Purkinje cell (primary cell): Measurements from ENCODE around the gene NOP14. TPM values are rescaled to one million over a fixed set of nuclear protein-coding genes. Genes with fewer than 3 reads are reported as not detected.

Experiments used
- polyA plus RNA-seq: library from polyadenylated mRNA; unstranded; fragments of >200 nt; fragmentation: Nextera tagmentation; gene quantifications from 2 replicates; pipeline ENCODE4 v1.2.1, GENCODE V29; 2014

NOP14 gene
- polyA plus RNA-seq = 1.6 and 2.3 TPM in 2 replicates

DNA sequence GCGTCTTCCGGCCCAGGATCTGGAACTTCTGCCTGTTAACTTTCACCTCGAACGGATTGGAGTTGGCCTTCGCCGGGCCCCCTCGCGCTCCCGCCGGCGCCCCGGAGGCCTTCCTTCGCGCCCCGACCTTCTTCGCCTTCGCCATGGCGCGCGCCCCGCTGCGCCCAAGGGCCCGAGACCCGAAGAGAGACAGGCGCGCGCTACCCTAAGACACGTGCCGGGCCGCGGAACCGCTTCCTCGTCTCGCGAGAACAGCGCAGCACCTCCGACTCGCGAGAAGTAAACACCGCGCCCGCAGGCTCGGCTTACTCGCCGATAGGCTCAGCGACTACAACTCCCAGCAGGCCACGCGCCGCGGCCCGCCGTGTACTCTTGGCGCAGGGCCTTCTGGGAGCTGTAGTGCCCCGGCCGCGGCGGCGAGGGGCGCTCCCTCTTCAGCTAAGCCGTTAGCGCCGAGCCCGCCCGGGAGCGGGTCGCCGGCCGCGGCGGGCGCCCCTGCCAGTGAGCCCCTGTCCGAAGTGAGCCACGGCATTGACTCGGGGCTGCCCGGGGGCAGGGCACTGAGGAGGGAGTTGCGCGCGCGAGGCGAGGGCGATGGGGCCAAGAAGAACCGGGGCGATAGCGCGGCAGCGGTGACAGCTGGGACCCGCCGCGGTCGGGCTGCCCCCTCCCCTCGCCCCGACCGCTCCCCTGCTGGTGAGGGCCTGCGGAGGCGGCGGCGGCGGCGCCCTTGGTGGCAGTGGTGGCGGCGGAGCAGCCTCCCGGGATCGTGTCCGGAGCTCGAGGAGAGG lies at the start of gene NOP14, which contains the start of gene GRK4:
Gene NOP14, minus strand, starts transcription at position 232 of the 791 bp plus-strand sequence. Its CDS starts 87 bp downstream, at position 145.
Gene GRK4, plus strand, starts transcription at position 397 of the 791 bp plus-strand sequence. CDS start 500 bp downstream, outside the sequence.

Other genes with a start within 250 kb of the NOP14 start
- not detected in 2 replicates for gene TNIP2, start 207.1 kb downstream of the NOP14 start, polyA plus RNA-seq
- gene SH3BP2, start 170.3 kb downstream of the NOP14 start, polyA plus RNA-seq = 0.16 and 0.32 TPM in 2 replicates
- gene ADD1, start 119.6 kb downstream of the NOP14 start, polyA plus RNA-seq = 202 and 266 TPM in 2 replicates
- gene GRK4, start 165 bp upstream of the NOP14 start, polyA plus RNA-seq = 11.9 and 15.6 TPM in 2 replicates
- not detected in 2 replicates for gene HTT-AS, start 111.1 kb upstream of the NOP14 start, polyA plus RNA-seq
- gene HTT, start 111.3 kb upstream of the NOP14 start, polyA plus RNA-seq = 0.80 and 5.4 TPM in 2 replicates